GM19238 (cell line): Measurements from ENCODE around the gene TAS1R1.

Source experiments
- DNase-seq: peaks from one replicate; pipeline ENCODE4 v3.0.0; 2011; ENCODE audit warnings: low spot score; ENCODE audit not compliant: insufficient read length

Gene TAS1R1

GRCh38 chr1:6602669-6603237 lies 47.6 kb downstream of the TAS1R1 start, which contains the start of gene KLHL21:
TSS of gene KLHL21 (minus strand) at chr1:6602869. CDS start at chr1:6602817, 52 bp downstream.
- peak; percentile 88 for DNase-seq

- DNase-seq: no peak
Observed at GRCh38 chr1:6603238-6603914, 48.3 kb downstream of the TAS1R1 start.

GRCh38 chr1:6603915-6604558 lies 48.9 kb downstream of the TAS1R1 start:
- no peak for DNase-seq

GRCh38 chr1:6612641-6613360 lies 57.7 kb downstream of the TAS1R1 start:
- DNase-seq: peak; percentile 74

GRCh38 chr1:6613361-6614018 lies 58.4 kb downstream of the TAS1R1 start, which contains the start of gene PHF13:
TSS of gene PHF13 (plus strand) at chr1:6613731. CDS start at chr1:6614067, 336 bp downstream.
- peak; percentile 100 for DNase-seq

- peak; percentile 90 for DNase-seq
Observed at GRCh38 chr1:6614019-6614928, 59.2 kb downstream of the TAS1R1 start.

GRCh38 chr1:6614929-6615785 lies 60.0 kb downstream of the TAS1R1 start:
- peak; percentile 37 for DNase-seq

GRCh38 chr1:6619045-6619444 lies 63.9 kb downstream of the TAS1R1 start:
- no peak for DNase-seq

- no peak for DNase-seq
Observed at GRCh38 chr1:6621429-6622391, 66.6 kb downstream of the TAS1R1 start.

GRCh38 chr1:6622396-6623152 lies 67.5 kb downstream of the TAS1R1 start:
- no peak for DNase-seq

GRCh38 chr1:6623269-6623965 lies 68.3 kb downstream of the TAS1R1 start:
- no peak for DNase-seq

GRCh38 chr1:6624710-6625583 lies 69.8 kb downstream of the TAS1R1 start, which contains the start of gene THAP3:
TSS of gene THAP3 (plus strand) at chr1:6624868. CDS start at chr1:6625219, 351 bp downstream.
- DNase-seq: peak; percentile 96

GRCh38 chr1:6625584-6626149 lies 70.6 kb downstream of the TAS1R1 start:
- DNase-seq: no peak

- no peak for DNase-seq
Observed at GRCh38 chr1:6627031-6627430, 71.9 kb downstream of the TAS1R1 start.

GRCh38 chr1:6627841-6628545 lies 72.9 kb downstream of the TAS1R1 start:
- DNase-seq: no peak
